ENCODE measurements around the gene ELL2. TPM values are rescaled to one million over a fixed set of nuclear protein-coding genes. Genes with fewer than 3 reads are reported as not detected.
"Not testable (repeated sequence)": the region's sequence is repeated elsewhere in the genome, so short reads cannot be mapped to it uniquely, and the experiment has no call there.

Gene ELL2
- total RNA-seq, 1 donor from 2014 or later, result 76.3 TPM

GRCh38 chr5:95873351-95873750 lies 88.3 kb downstream of the ELL2 start:
- no peak for TF ChIP-seq CTCF (IDR thresholded peaks at IDR 0.05; ENCODE audit: insufficient read depth, low read length, severe bottlenecking)
- no peak for FAIRE-seq
- no peak for DNase-seq (ENCODE audit: low read depth)

GRCh38 chr5:95872346-95873268 lies 89.0 kb downstream of the ELL2 start:
- TF ChIP-seq CTCF (IDR thresholded peaks at IDR 0.05; ENCODE audit: insufficient read depth, low read length, severe bottlenecking), result no peak
- no peak overlapping the region for H3K4me3 ChIP-seq (ENCODE audit: low read depth, low read length)
- DNase-seq (ENCODE audit: low read depth) (no peak), FAIRE-seq (peak; percentile 18)
- H3K27me3 ChIP-seq (ENCODE audit: control insufficient read depth, insufficient read depth, low read length), result no peaks in the 10 kb centered on the region
- H3K36me3 ChIP-seq (ENCODE audit: control insufficient read depth, insufficient read depth, low read length), result no peaks in the 10 kb centered on the region

More at GRCh38 chr5:95873351-95873750, 88.3 kb downstream of the ELL2 start:
- Histone ChIP-seq H3K36me3 (ENCODE audit: control insufficient read depth, insufficient read depth, low read length) (no peaks in the 10 kb centered on the region), H3K27me3 (ENCODE audit: control insufficient read depth, insufficient read depth, low read length) (no peaks in the 10 kb centered on the region), H3K4me3 (ENCODE audit: low read depth, low read length) (no peak overlapping the region)

- H3K27me3 ChIP-seq (ENCODE audit: control insufficient read depth, insufficient read depth, low read length), result no peaks in the 10 kb centered on the region
- DNase-seq (ENCODE audit: low read depth), result no peak
- H3K4me3 ChIP-seq (ENCODE audit: low read depth, low read length), result no peak overlapping the region
Measured at GRCh38 chr5:95871146-95871806, 90.4 kb downstream of the ELL2 start.

GRCh38 chr5:95870105-95870672 lies 91.5 kb downstream of the ELL2 start:
- Histone ChIP-seq H3K36me3 (ENCODE audit: control insufficient read depth, insufficient read depth, low read length) (no peaks in the 10 kb centered on the region), H3K4me3 (ENCODE audit: low read depth, low read length) (no peak overlapping the region), H3K27me3 (ENCODE audit: control insufficient read depth, insufficient read depth, low read length) (no peaks in the 10 kb centered on the region)
- FAIRE-seq, result no peak
- TF ChIP-seq CTCF (IDR thresholded peaks at IDR 0.05; ENCODE audit: insufficient read depth, low read length, severe bottlenecking), result no peak
- peak; percentile 96 for DNase-seq (ENCODE audit: low read depth)

More at GRCh38 chr5:95871146-95871806, 90.4 kb downstream of the ELL2 start:
- no peaks in the 10 kb centered on the region for H3K36me3 ChIP-seq (ENCODE audit: control insufficient read depth, insufficient read depth, low read length)
- FAIRE-seq, result no peak
- TF ChIP-seq CTCF (IDR thresholded peaks at IDR 0.05; ENCODE audit: insufficient read depth, low read length, severe bottlenecking), result no peak

- H3K27me3 ChIP-seq (ENCODE audit: control insufficient read depth, insufficient read depth, low read length); FAIRE-seq; H3K36me3 ChIP-seq (ENCODE audit: control insufficient read depth, insufficient read depth, low read length); DNase-seq (ENCODE audit: low read depth); H3K4me3 ChIP-seq (ENCODE audit: low read depth, low read length): not testable (repeated sequence)
Measured at GRCh38 chr5:95869173-95869855, 92.3 kb downstream of the ELL2 start.
